GM12878 (cell line): Measurements from ENCODE around the gene POLR1D. TPM values are rescaled to one million over a fixed set of nuclear protein-coding genes. Genes with fewer than 3 reads are reported as not detected.

Source experiments
- ATAC-seq: fragments of 200-7000 bp; cut with Tn5 transposase; 3 replicates; pipeline ENCODE4 v1.9.1; 2020; ENCODE audit warnings: mild to moderate bottlenecking, moderate library complexity
- BruUV-seq: library from RNA; stranded (reverse); fragments of 400-500 nt; replicated peaks from 2 replicates; lab custom pipeline; 2021; lab: Mats Ljungman, UMichigan
- CTCF ChIA-PET: fragments of 300-600 bp; sonication (Branson Sonifier 250); formaldehyde crosslinking; extraction: SDS; loops from one replicate; lab custom pipeline; 2021; ENCODE audit warnings: inconsistent platforms; lab: Yijun Ruan, JAX
- POLR2A ChIA-PET: fragments of 350-600 bp; formaldehyde crosslinking; extraction: SDS; loops from one replicate; lab custom pipeline; 2021; ENCODE audit warnings: inconsistent platforms; lab: Charles Lee
- RAD21 ChIA-PET: fragments of 300-600 bp; sonication (Branson Sonifier 250); formaldehyde crosslinking; loops from one replicate; lab custom pipeline; 2023; ENCODE audit warnings: antibody characterized with exemption; ENCODE audit not compliant: unreplicated experiment; lab: Charles Lee
- SMC1A ChIA-PET: fragments of 300-600 bp; sonication (Branson Sonifier 250); formaldehyde crosslinking; loops from one replicate; lab custom pipeline; 2023; ENCODE audit not compliant: unreplicated experiment, uncharacterized antibody; lab: Charles Lee
- DNase-seq: peaks from one replicate; pipeline ENCODE4 v3.0.0-alpha.2; 2011; ENCODE audit warnings: low read depth, low spot score
- FAIRE-seq: peaks from 3 replicates; lab custom pipeline; 2011; peaks lifted over from hg19 to GRCh38; lab: Jason Lieb, UNC
- H2AFZ ChIP-seq: 2 replicates; pipeline ENCODE4 v1.6.0; 2011; ENCODE audit warnings: low read depth, low read length, control low read depth; ENCODE audit not compliant: control insufficient read depth
- H3K27ac ChIP-seq: 2 replicates; pipeline ENCODE4 v1.5.1; 2011; ENCODE audit warnings: control low read depth; ENCODE audit not compliant: control insufficient read depth, insufficient read depth
- H3K27me3 ChIP-seq, 2 experiments: replicated peaks in 1 of 2; 2 replicates each; pipeline versions ENCODE4 v1.6.0 to v1.6.1; 2011; ENCODE audit warnings: low read length in 1 of 2; ENCODE audit not compliant: control insufficient read depth in 2 of 2, insufficient read depth in 2 of 2
- H3K36me3 ChIP-seq, 2 experiments: 2 replicates each; pipeline ENCODE4 v1.5.1; 2011; ENCODE audit warnings: low read length in 1 of 2; ENCODE audit not compliant: control insufficient read depth in 2 of 2, insufficient read depth in 2 of 2
- H3K4me1 ChIP-seq: 2 replicates; pipeline ENCODE4 v1.6.1; 2011; ENCODE audit warnings: mild to moderate bottlenecking, low read length, moderate library complexity, mixed read lengths; ENCODE audit not compliant: control insufficient read depth, insufficient read depth
- H3K4me2 ChIP-seq: 2 replicates; pipeline ENCODE4 v1.6.0; 2011; ENCODE audit warnings: control low read depth; ENCODE audit not compliant: control insufficient read depth, insufficient read depth
- H3K4me3 ChIP-seq: fragments of 200-600 bp; sonication (generic); 2 replicates; pipeline ENCODE4 v1.5.1; 2016
- H3K79me2 ChIP-seq: 2 replicates; pipeline ENCODE4 v1.6.0; 2011; ENCODE audit warnings: low read length; ENCODE audit not compliant: control insufficient read depth, insufficient read depth
- H3K9ac ChIP-seq: 2 replicates; pipeline ENCODE4 v1.8.0; 2011; ENCODE audit warnings: low read length, control low read depth, mixed read lengths; ENCODE audit not compliant: control insufficient read depth, insufficient read depth
- H3K9me3 ChIP-seq: replicated peaks from 3 replicates; pipeline ENCODE4 v1.5.1; 2011; ENCODE audit warnings: mild to moderate bottlenecking, low read length; ENCODE audit not compliant: control insufficient read depth, insufficient read depth
- H4K20me1 ChIP-seq: 2 replicates; pipeline ENCODE4 v1.6.0; 2011; ENCODE audit not compliant: control insufficient read depth, insufficient read depth
- BCL11A ChIP-seq: IDR thresholded peaks from 2 replicates; pipeline ENCODE4 v1.6.1; 2011; ENCODE audit warnings: low read depth, low read length
- IRF3 ChIP-seq: fragments of 450-650 bp; IDR thresholded peaks from 2 replicates; pipeline ENCODE4 v1.6.1; 2014; ENCODE audit warnings: mild to moderate bottlenecking
- MEF2A ChIP-seq: IDR thresholded peaks from 2 replicates; pipeline ENCODE4 v1.6.1; 2011; ENCODE audit warnings: low read depth, mild to moderate bottlenecking, low read length, moderate library complexity; ENCODE audit not compliant: insufficient read depth
- NR2C1 ChIP-seq: fragments of 450-650 bp; IDR thresholded peaks from 2 replicates; pipeline ENCODE4 v1.6.1; 2017; ENCODE audit warnings: antibody characterized with exemption, mild to moderate bottlenecking, moderate library complexity
- POLR2A ChIP-seq: IDR thresholded peaks from 2 replicates; pipeline ENCODE4 v1.6.1; 2011; ENCODE audit warnings: low read depth, mild to moderate bottlenecking, low read length
- POU2F2 ChIP-seq: IDR thresholded peaks from 3 replicates; pipeline ENCODE4 v1.6.1; 2011; ENCODE audit warnings: low read depth, mild to moderate bottlenecking, low read length, borderline replicate concordance
- RAD51 ChIP-seq: fragments of 450-650 bp; IDR thresholded peaks from 2 replicates; pipeline ENCODE4 v1.6.1; 2016; ENCODE audit warnings: moderate library complexity, mild to moderate bottlenecking, inconsistent platforms
- RUNX3 ChIP-seq: IDR thresholded peaks from 2 replicates; pipeline ENCODE4 v1.6.1; 2012; ENCODE audit warnings: low read length, inconsistent platforms
- TCF7 ChIP-seq: IDR thresholded peaks from 2 replicates; pipeline ENCODE4 v1.6.1; 2014; ENCODE audit warnings: antibody characterized with exemption, borderline replicate concordance
- ZNF207 ChIP-seq: fragments of 450-650 bp; IDR thresholded peaks from 2 replicates; pipeline ENCODE4 v1.6.1; 2014; ENCODE audit warnings: antibody characterized with exemption, mild to moderate bottlenecking, borderline replicate concordance
- WGBS: methylation state at CpG from one replicate; pipeline ENCODE4 v1.1.6; 2016; ENCODE audit warnings: low lambda C conversion rate; ENCODE audit not compliant: insufficient replicate concordance, insufficient coverage; ENCODE audit errors: missing lambda C conversion rate; 5-methylcytosine and 5-hydroxymethylcytosine counted together
- in situ Hi-C: fragments of 300-500 bp; cut with MboI; formaldehyde crosslinking; loops from 9 replicates; pipeline ENCODE4 v1.14.3; 2018; ENCODE audit warnings: mixed read lengths
- intact Hi-C: fragments of 100-400 bp; cut with micrococcal nuclease; formaldehyde crosslinking; loops from one replicate; pipeline ENCODE4 v1.14.2; 2022; ENCODE audit not compliant: unreplicated experiment
- polyA plus RNA-seq, 11 experiments: library from polyadenylated mRNA; depleted of rRNA in 4 of 11; unstranded in 6 of 11; stranded (reverse) in 5 of 11; fragments of >200 nt; fragmentation: Nextera tagmentation in 4 of 11; fragmentation: Illumina TruSeq in 1 of 11; extraction: Ambion mirVana in 4 of 11; extraction: Trizol in 1 of 11; gene quantifications; 1 replicate in 1 of 11; 2 replicates in 10 of 11; pipeline versions ENCODE4 v1.2.1 to v1.2.3, GENCODE V29; 2011 to 2016; ENCODE audit warnings: inconsistent platforms in 2 of 11, missing spikeins in 2 of 11, low read depth in 1 of 11
- total RNA-seq, 4 experiments: library from RNA; depleted of rRNA in 3 of 4; stranded (reverse); fragments of >200 nt in 3 of 4; fragmentation: Illumina TruSeq in 1 of 4; extraction: Trizol in 1 of 4; gene quantifications; 2 replicates each; pipeline versions ENCODE4 v1.2.1 to v1.2.3, GENCODE V29; 2013 to 2021
- TF ChIP-seq, protein P1 (sequence below): fragments of 450-650 bp; IDR thresholded peaks from 2 replicates; pipeline ENCODE4 v1.6.1; 2017; ENCODE audit warnings: mild to moderate bottlenecking
- TF ChIP-seq, protein P2 (sequence below): fragments of 450-650 bp; IDR thresholded peaks from 2 replicates; pipeline ENCODE4 v1.6.1; 2017; ENCODE audit warnings: low read depth, mild to moderate bottlenecking, moderate library complexity

The POLR1D gene
- total and polyA plus RNA-seq, 10 of the 15 experiments (the other 5 are each of a cell fraction or from before 2014, with no cell fraction given) = 119 to 223 (median 160) TPM

DNA sequence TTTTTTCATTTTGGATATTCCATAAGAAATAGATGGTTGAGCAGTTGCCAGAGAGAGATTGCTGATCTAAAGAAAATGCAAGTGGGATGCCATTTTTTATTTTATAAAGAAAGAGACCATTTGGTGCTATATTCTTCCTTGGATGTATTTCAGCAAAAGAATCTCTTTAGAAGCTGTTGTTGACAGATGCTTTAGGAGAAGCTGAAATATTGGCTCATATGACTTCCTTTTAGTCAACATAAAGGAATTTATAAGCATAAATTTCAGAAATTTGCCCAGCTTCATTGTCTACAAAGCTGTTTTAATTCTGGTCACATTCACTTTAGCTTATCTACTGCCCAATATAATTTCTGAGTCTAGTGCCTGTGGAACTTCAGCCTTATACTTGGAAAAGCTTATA, 36.9 kb downstream of the POLR1D start:
- Histone ChIP-seq H3K9ac (no peak overlapping the region), H3K36me3 (peaks cover 0 to 14% of the 10 kb centered on the region in 2 experiments; a peak in 2 of 4 replicates), H3K27me3 (no peaks in the 10 kb centered on the region), H4K20me1 (no peaks in the 10 kb centered on the region; the same call in 1 of the 2 replicates), H3K27ac (no peak overlapping the region), H3K4me1 (no peaks in the 10 kb centered on the region), H2AFZ (no peak overlapping the region), H3K79me2 (no peaks in the 10 kb centered on the region), H3K4me2 (no peak overlapping the region), H3K9me3 (no peaks in the 10 kb centered on the region), H3K4me3 (no peak overlapping the region)
- ChIA-PET RAD21 (no interaction called here), POLR2A (no interaction called here), CTCF (interaction anchor here (1.7 kb wide), 1 partner anchor 168 kb away, joined by 4 read pairs; no protein-coding TSS in a partner anchor), SMC1A (interaction anchor here (0.6 to 1.5 kb wide), 3 partner anchors 7 to 52 kb away, joined by 3 read pairs; no protein-coding TSS in a partner anchor)
- BruUV-seq = no TSS peak
- ATAC-seq = no peak
- in situ Hi-C loops = no loop called here
- intact Hi-C loops = no loop called here
- no peak for FAIRE-seq
- no peak for TF ChIP-seq POLR2A
- no peak for TF ChIP-seq RAD51
- TF ChIP-seq, protein P1, sequence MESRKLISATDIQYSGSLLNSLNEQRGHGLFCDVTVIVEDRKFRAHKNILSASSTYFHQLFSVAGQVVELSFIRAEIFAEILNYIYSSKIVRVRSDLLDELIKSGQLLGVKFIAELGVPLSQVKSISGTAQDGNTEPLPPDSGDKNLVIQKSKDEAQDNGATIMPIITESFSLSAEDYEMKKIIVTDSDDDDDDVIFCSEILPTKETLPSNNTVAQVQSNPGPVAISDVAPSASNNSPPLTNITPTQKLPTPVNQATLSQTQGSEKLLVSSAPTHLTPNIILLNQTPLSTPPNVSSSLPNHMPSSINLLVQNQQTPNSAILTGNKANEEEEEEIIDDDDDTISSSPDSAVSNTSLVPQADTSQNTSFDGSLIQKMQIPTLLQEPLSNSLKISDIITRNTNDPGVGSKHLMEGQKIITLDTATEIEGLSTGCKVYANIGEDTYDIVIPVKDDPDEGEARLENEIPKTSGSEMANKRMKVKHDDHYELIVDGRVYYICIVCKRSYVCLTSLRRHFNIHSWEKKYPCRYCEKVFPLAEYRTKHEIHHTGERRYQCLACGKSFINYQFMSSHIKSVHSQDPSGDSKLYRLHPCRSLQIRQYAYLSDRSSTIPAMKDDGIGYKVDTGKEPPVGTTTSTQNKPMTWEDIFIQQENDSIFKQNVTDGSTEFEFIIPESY = no peak
- TF ChIP-seq TCF7 = no peak
- no peak for DNase-seq

DNA sequence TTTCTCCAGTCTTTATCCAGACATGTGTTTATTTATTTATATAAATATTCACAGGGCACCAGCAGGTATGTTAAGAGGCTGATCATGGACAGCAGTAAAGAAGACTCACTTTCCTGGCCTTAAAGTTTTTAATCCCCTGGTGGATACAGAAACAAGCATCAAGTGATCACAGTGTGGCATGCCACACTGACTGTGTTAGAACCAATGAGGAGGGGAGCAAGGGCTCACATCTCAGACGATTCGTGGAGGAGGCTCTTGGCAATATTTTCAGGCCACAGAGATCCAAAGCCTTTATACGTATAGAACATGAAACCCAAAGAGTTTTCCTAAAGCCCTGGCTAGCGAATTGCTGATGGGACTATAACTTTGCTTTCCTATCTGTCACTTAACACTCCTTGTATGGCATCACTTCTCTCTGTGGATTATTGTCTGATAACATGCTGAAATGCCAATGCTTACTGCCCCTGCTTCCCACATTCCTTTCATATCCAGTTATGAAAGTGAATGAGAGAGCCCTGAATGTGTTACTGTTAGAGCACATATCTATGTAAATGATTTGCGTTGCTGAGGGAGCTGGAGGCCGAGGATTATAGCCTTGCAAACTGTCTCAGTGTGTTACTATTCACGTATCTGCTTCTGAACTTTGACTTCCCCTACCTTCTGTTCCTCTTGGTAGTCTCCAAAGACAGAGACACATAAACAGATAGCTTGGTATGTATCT, 37.6 kb downstream of the POLR1D start:
- BruUV-seq = no TSS peak
- no peak for ATAC-seq
- intact Hi-C loops = no loop called here

More for the DNA sequence above, 37.6 kb downstream of the POLR1D start:
- ChIA-PET CTCF (interaction anchor here (1.7 kb wide), 1 partner anchor 167 kb away, joined by 4 read pairs; no protein-coding TSS in a partner anchor), SMC1A (interaction anchor here (0.6 kb wide), 1 partner anchor 53 kb away, joined by 3 read pairs; no protein-coding TSS in a partner anchor), POLR2A (no interaction called here), RAD21 (no interaction called here)
- no peaks in the 10 kb centered on the region for H3K9me3 ChIP-seq
- H3K4me1 ChIP-seq = no peaks in the 10 kb centered on the region
- DNase-seq (no peak), FAIRE-seq (no peak)
- no peak overlapping the region for H3K27ac ChIP-seq
- H3K9ac ChIP-seq = no peak overlapping the region
- H3K79me2 ChIP-seq = no peaks in the 10 kb centered on the region
- H3K36me3 ChIP-seq = peaks cover 0 to 14% of the 10 kb centered on the region in 2 experiments; a peak in 2 of 4 replicates
- in situ Hi-C loops = no loop called here
- 82% methylated on average over 7 of the region's 7 CpGs for WGBS
- TF ChIP-seq IRF3 (no peak), NR2C1 (no peak), RUNX3 (no peak), ZNF207 (no peak), POU2F2 (no peak), BCL11A (no peak), MEF2A (no peak)
- TF ChIP-seq, protein P2, sequence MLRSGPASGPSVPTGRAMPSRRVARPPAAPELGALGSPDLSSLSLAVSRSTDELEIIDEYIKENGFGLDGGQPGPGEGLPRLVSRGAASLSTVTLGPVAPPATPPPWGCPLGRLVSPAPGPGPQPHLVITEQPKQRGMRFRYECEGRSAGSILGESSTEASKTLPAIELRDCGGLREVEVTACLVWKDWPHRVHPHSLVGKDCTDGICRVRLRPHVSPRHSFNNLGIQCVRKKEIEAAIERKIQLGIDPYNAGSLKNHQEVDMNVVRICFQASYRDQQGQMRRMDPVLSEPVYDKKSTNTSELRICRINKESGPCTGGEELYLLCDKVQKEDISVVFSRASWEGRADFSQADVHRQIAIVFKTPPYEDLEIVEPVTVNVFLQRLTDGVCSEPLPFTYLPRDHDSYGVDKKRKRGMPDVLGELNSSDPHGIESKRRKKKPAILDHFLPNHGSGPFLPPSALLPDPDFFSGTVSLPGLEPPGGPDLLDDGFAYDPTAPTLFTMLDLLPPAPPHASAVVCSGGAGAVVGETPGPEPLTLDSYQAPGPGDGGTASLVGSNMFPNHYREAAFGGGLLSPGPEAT = no peak
- H4K20me1 ChIP-seq = no peaks in the 10 kb centered on the region; the same call in 1 of the 2 replicates
- H3K4me2 ChIP-seq = no peak overlapping the region
- no peak overlapping the region for H3K4me3 ChIP-seq
- H3K27me3 ChIP-seq = no peaks in the 10 kb centered on the region
- H2AFZ ChIP-seq = no peak overlapping the region
